ENCODE measurements around the gene INPP5A.

- TF ChIP-seq CSRNP3 (CRISPR knock-in tag; IDR thresholded peaks at IDR 0.05) (no peak), PPARA (CRISPR knock-in tag; IDR thresholded peaks at IDR 0.05; ENCODE audit: borderline replicate concordance) (no peak), ARNTL (CRISPR knock-in tag; IDR thresholded peaks at IDR 0.05; ENCODE audit: borderline replicate concordance, low read depth) (no peak), ZNF70 (CRISPR knock-in tag; IDR thresholded peaks at IDR 0.05) (no peak), CREB5 (CRISPR knock-in tag; IDR thresholded peaks at IDR 0.05; ENCODE audit: low read depth) (no peak), ISL1 (CRISPR knock-in tag; IDR thresholded peaks at IDR 0.05) (no peak), RARB (CRISPR knock-in tag; IDR thresholded peaks at IDR 0.05) (no peak), TCF4 (CRISPR knock-in tag; IDR thresholded peaks at IDR 0.05; ENCODE audit: borderline replicate concordance) (no peak), ZFP3 (CRISPR knock-in tag; IDR thresholded peaks at IDR 0.05) (no peak), SNAI2 (CRISPR knock-in tag; IDR thresholded peaks at IDR 0.05) (no peak)
Observed at GRCh38 chr10:132591166-132591971, 53.8 kb downstream of the INPP5A start.

Data from SK-N-SH treated with all-trans-retinoic acid at 6 μM for 48 hours (cell line).